ENCODE data around the gene CYP46A1. TPM values are rescaled to one million over a fixed set of nuclear protein-coding genes. Genes with fewer than 3 reads are reported as not detected.

The CYP46A1 gene
- total RNA-seq, 1 donor from 2014 or later, result 2.9 TPM

DNA sequence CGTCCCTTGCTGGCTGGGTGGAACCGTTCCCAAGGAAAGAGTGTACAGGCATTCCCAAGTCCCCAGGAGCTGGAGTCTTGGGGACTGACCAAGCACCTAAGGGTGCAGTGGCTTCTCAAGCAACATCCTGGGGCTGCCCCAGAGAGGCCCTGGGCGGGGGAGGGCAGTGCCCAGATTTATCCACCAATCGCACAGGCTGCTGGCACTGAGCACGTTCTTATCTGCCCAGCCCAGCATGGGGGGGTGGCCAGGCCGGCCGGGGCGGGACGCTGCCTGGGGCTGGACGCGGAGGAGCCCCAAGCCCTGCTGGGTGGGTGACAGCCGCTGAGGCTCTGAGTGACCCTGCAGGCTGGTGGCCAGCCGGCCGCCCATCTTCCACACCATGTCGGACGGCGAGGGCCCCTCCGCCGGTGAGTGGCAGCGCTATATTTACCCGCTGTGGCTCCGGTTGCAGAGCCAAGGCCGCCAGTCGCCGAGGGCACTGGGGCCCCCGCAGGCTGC lies 53.4 kb downstream of the CYP46A1 start:
- Mint-ChIP-seq H3K36me3 (ENCODE audit: insufficient read depth) (no peaks in the 10 kb centered on the region), H3K4me1 (ENCODE audit: low read depth) (peaks cover 9% of the 10 kb centered on the region), H3K9me3 (ENCODE audit: low read depth) (no peaks in the 10 kb centered on the region), H3K27ac (no peak overlapping the region), H3K4me3 (ENCODE audit: low read depth) (no peak overlapping the region), H3K27me3 (peaks cover 32% of the 10 kb centered on the region)
- TF ChIP-seq, protein P1, sequence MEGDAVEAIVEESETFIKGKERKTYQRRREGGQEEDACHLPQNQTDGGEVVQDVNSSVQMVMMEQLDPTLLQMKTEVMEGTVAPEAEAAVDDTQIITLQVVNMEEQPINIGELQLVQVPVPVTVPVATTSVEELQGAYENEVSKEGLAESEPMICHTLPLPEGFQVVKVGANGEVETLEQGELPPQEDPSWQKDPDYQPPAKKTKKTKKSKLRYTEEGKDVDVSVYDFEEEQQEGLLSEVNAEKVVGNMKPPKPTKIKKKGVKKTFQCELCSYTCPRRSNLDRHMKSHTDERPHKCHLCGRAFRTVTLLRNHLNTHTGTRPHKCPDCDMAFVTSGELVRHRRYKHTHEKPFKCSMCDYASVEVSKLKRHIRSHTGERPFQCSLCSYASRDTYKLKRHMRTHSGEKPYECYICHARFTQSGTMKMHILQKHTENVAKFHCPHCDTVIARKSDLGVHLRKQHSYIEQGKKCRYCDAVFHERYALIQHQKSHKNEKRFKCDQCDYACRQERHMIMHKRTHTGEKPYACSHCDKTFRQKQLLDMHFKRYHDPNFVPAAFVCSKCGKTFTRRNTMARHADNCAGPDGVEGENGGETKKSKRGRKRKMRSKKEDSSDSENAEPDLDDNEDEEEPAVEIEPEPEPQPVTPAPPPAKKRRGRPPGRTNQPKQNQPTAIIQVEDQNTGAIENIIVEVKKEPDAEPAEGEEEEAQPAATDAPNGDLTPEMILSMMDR (IDR thresholded peaks at IDR 0.05; ENCODE audit: unreplicated experiment), result no peak
- no peak for DNase-seq (ENCODE audit: low spot score, unreplicated experiment)

DNA sequence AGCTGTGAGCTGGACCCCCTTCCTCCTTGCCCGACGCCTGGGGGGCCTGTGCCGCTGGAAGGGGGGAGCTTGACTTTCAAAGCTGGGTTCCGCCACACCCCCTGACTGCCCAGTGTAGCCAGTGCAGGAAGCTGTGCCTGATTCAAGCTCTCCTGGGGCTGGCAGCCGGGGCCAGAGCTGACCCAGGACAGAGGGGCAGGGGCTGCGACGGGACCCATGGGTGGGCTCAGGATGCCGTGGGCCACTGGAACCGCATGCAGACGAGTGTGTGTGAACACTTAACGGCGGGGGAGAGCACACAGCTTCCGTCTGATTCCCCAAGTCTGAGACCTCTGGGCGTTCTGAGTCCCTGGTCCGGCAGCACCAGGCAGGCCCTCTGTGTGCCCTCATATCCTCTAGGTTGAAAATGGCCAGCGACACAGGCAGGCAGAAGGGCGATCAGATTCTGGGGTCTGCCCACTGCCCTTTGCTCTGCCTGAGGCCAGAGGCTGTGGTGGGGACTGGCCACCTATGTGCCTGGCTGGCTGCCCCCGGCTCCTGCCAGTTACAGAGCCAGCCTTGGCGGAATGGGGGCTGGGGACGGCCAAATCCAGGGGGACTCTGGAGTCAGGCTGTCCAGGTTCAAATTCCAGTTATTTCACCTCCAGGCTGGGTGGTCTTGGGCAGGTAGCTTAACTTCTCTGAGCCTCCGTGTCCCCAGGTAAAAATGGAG lies 54.0 kb downstream of the CYP46A1 start:
- no peak overlapping the region for H3K27ac Mint-ChIP-seq
- H3K4me1 Mint-ChIP-seq (ENCODE audit: low read depth), result peaks cover 8% of the 10 kb centered on the region
- TF ChIP-seq, protein P1 (IDR thresholded peaks at IDR 0.05; ENCODE audit: unreplicated experiment), result no peak
- no peak overlapping the region for H3K4me3 Mint-ChIP-seq (ENCODE audit: low read depth)
- no peak for DNase-seq (ENCODE audit: low spot score, unreplicated experiment)
- peaks cover 37% of the 10 kb centered on the region for H3K27me3 Mint-ChIP-seq
- no peaks in the 10 kb centered on the region for H3K9me3 Mint-ChIP-seq (ENCODE audit: low read depth)
- no peaks in the 10 kb centered on the region for H3K36me3 Mint-ChIP-seq (ENCODE audit: insufficient read depth)

DNA sequence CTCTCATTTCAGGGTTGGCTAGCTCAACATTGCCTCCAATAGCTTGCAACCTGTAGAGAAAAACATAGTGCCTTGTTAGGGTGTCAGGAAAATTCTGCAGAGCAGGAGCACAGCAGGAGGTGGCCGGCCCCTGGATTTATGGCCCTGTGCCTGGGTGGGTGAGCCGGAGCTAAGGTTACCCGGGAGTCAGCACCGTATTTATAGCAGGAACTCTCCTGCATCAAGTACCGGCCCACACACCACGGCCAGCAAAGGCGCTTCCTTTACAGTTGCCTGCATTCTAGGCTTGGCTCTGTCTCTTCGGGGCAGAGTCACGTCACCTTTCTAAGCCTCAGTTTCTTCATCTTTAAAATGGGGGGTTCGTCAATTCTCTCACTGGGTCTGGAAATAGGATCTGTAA lies 56.3 kb downstream of the CYP46A1 start:
- no peaks in the 10 kb centered on the region for H3K9me3 Mint-ChIP-seq (ENCODE audit: low read depth)
- no peaks in the 10 kb centered on the region for H3K36me3 Mint-ChIP-seq (ENCODE audit: insufficient read depth)
- H3K4me3 Mint-ChIP-seq (ENCODE audit: low read depth), result no peak overlapping the region
- peaks cover 2% of the 10 kb centered on the region for H3K4me1 Mint-ChIP-seq (ENCODE audit: low read depth)
- peaks cover 46% of the 10 kb centered on the region for H3K27me3 Mint-ChIP-seq
- DNase-seq (ENCODE audit: low spot score, unreplicated experiment), result no peak
- TF ChIP-seq, protein P1 (IDR thresholded peaks at IDR 0.05; ENCODE audit: unreplicated experiment), result no peak
- no peak overlapping the region for H3K27ac Mint-ChIP-seq

DNA sequence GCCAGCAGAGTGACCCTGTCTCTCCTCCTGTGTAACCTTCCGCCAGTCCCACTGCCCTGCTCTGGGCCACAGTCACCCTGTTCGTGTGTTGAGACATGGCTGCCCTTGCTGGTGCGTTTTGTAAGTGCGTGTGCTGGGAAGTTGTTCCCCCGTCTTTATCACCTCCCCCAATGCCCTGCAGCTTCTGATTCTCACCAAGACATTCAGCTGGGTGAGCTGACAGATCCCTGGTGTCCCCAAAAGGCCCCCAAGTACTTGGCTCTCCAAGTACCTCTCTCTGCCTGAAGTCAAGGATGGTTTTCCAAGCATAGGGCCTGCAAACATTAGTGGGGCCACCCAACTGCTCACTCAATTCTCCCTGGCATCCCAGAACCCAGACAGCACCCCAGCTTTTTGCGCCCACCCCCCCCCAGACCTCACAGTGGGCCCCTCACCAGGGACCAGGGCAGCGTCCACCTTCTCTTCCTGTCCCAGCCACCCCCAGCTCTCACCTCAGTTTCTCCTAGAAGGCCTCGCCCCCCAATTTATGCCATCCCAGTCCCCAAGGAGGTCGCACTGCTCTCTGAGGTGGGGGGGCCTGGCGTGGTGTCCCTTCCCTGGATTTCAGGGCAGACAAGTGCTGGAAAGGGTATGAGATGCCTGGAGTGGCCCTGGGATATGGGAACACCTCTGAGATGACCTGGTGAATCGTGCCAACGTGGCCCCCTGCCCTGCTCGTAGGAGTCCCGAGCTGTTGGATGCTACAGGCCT lies 57.3 kb downstream of the CYP46A1 start:
- no peaks in the 10 kb centered on the region for H3K9me3 Mint-ChIP-seq (ENCODE audit: low read depth)
- DNase-seq (ENCODE audit: low spot score, unreplicated experiment), result no peak
- peaks cover 47% of the 10 kb centered on the region for H3K27me3 Mint-ChIP-seq
- no peak overlapping the region for H3K4me3 Mint-ChIP-seq (ENCODE audit: low read depth)
- TF ChIP-seq, protein P1 (IDR thresholded peaks at IDR 0.05; ENCODE audit: unreplicated experiment), result no peak
- no peak overlapping the region for H3K27ac Mint-ChIP-seq
- H3K36me3 Mint-ChIP-seq (ENCODE audit: insufficient read depth), result no peaks in the 10 kb centered on the region
- H3K4me1 Mint-ChIP-seq (ENCODE audit: low read depth), result peaks cover 2% of the 10 kb centered on the region

DNA sequence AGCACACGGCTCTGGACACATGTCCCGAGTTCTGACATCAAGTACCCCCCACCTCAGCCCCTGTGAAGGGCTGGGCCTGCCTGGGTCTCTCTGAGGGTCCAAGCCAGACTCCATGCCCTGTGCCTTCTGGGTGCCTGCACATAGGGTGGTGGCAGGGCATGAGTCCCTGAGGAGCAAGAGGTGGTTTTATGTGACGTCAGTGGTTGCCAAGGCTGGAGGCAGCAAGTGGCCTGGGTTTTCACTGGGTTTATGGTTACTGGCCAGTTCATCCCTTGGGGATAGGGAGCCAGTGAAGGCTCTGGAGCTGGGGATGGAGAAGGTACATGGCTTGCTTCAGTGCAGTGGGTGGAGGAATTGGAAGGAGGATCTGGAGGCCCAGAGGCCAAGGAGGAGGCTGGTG lies 58.0 kb downstream of the CYP46A1 start:
- Mint-ChIP-seq H3K27me3 (peaks cover 47% of the 10 kb centered on the region), H3K27ac (no peak overlapping the region), H3K36me3 (ENCODE audit: insufficient read depth) (no peaks in the 10 kb centered on the region), H3K4me1 (ENCODE audit: low read depth) (peaks cover under 1% of the 10 kb centered on the region), H3K4me3 (ENCODE audit: low read depth) (no peak overlapping the region), H3K9me3 (ENCODE audit: low read depth) (no peaks in the 10 kb centered on the region)
- no peak for DNase-seq (ENCODE audit: low spot score, unreplicated experiment)
- TF ChIP-seq, protein P1 (IDR thresholded peaks at IDR 0.05; ENCODE audit: unreplicated experiment), result no peak
